K562 (cell line): ENCODE results near the gene RPP25. TPM values are rescaled to one million over a fixed set of nuclear protein-coding genes. Genes with fewer than 3 reads are reported as not detected.
A peak's percentile ranks its signal among the peaks of the same experiment; 100 is the strongest.

Experiments used
- CBX5 ChIP-seq: IDR thresholded peaks from 2 replicates; pipeline ENCODE4 v1.6.1; 2014; ENCODE audit warnings: low read depth, borderline replicate concordance
- CHD4 ChIP-seq: fragments of 200-600 bp; sonication (generic); IDR thresholded peaks from 3 replicates; pipeline ENCODE4 v1.6.1; 2012; ENCODE audit warnings: low read depth, mild to moderate bottlenecking, mixed read lengths, low read length, inconsistent platforms; ENCODE audit not compliant: insufficient read depth, insufficient replicate concordance, poor library complexity, severe bottlenecking
- CREB1 ChIP-seq, 2 experiments: sonication (generic) in 1 of 2; formaldehyde crosslinking in 1 of 2; IDR thresholded peaks; 2 replicates each; pipeline versions ENCODE4 v1.6.1 to v1.8.0; 2012 to 2022; ENCODE audit warnings: inconsistent platforms in 1 of 2, mild to moderate bottlenecking in 1 of 2, missing genetic modification reagents in 1 of 2, moderate library complexity in 1 of 2
- ELF2 ChIP-seq: fragments of 250-450 bp; sonication (Bioruptor Pico); IDR thresholded peaks from 2 replicates; pipeline ENCODE4 v1.5.0; 2021; ENCODE audit warnings: mild to moderate bottlenecking
- GABPB2 ChIP-seq: fragments of 250-450 bp; sonication (Bioruptor Pico); conservative IDR thresholded peaks from 2 replicates; pipeline ENCODE4 v1.5.1; 2021; ENCODE audit warnings: mild to moderate bottlenecking
- JUNB ChIP-seq: fragments of 450-650 bp; formaldehyde crosslinking; conservative IDR thresholded peaks from 2 replicates; pipeline ENCODE4 v1.4.0; 2020; ENCODE audit warnings: mild to moderate bottlenecking
- KAT7 ChIP-seq: sonication (generic); formaldehyde crosslinking; IDR thresholded peaks from 2 replicates; pipeline ENCODE4 v1.8.0; 2022; ENCODE audit warnings: missing genetic modification reagents, mild to moderate bottlenecking, borderline replicate concordance
- KDM4B ChIP-seq, 2 experiments: fragments of 450-650 bp in 1 of 2; sonication (generic) in 1 of 2; IDR thresholded peaks; 2 replicates each; pipeline ENCODE4 v1.6.1; 2016 to 2017; ENCODE audit warnings: borderline replicate concordance in 2 of 2, antibody characterized with exemption in 1 of 2, low read depth in 1 of 2, mild to moderate bottlenecking in 1 of 2
- NFE2 ChIP-seq: IDR thresholded peaks from 2 replicates; pipeline ENCODE4 v1.6.1; 2014; ENCODE audit warnings: antibody characterized with exemption, low read depth
- PHB2 ChIP-seq: fragments of 450-650 bp; IDR thresholded peaks from 2 replicates; pipeline ENCODE4 v1.6.1; 2017; ENCODE audit warnings: low read depth
- POLR2A ChIP-seq: fragments of 450-650 bp; conservative IDR thresholded peaks from 2 replicates; pipeline ENCODE4 v1.6.1; 2016
- PYGO2 ChIP-seq: fragments of 450-650 bp; IDR thresholded peaks from 2 replicates; pipeline ENCODE4 v1.6.1; 2016; ENCODE audit warnings: mild to moderate bottlenecking, missing genetic modification characterization, moderate library complexity, missing compliant biosample characterization
- TAF1 ChIP-seq: IDR thresholded peaks from 2 replicates; pipeline ENCODE4 v1.6.1; 2011; ENCODE audit warnings: mild to moderate bottlenecking, low read length, moderate library complexity; ENCODE audit not compliant: insufficient read depth, control insufficient read depth, severe bottlenecking; ENCODE audit errors: extremely low read depth
- TCFL5 ChIP-seq: fragments of 250-450 bp; sonication (Bioruptor Pico); conservative IDR thresholded peaks from 2 replicates; pipeline ENCODE4 v1.6.1; 2021; ENCODE audit warnings: mild to moderate bottlenecking, moderate library complexity, matching md5 sums
- WHSC1 ChIP-seq: IDR thresholded peaks from one replicate; pipeline ENCODE4 v1.6.1; 2012; ENCODE audit warnings: low read length, control low read depth, inconsistent platforms
- ZNF133 ChIP-seq: fragments of 250-450 bp; sonication (Bioruptor Pico); IDR thresholded peaks from 2 replicates; pipeline ENCODE4 v1.4.0; 2020; ENCODE audit warnings: mild to moderate bottlenecking
- ZNF165 ChIP-seq: fragments of 250-450 bp; sonication (Bioruptor Pico); IDR thresholded peaks from 2 replicates; pipeline ENCODE4 v1.4.0; 2020; ENCODE audit warnings: borderline replicate concordance
- ZNF224 ChIP-seq: sonication (generic); formaldehyde crosslinking; IDR thresholded peaks from 2 replicates; pipeline ENCODE4 v1.8.0; 2022; ENCODE audit warnings: mild to moderate bottlenecking, missing genetic modification reagents
- ZNF24 ChIP-seq: fragments of 450-650 bp; IDR thresholded peaks from 2 replicates; pipeline ENCODE4 v1.6.1; 2016
- ZNF282 ChIP-seq: sonication (generic); formaldehyde crosslinking; IDR thresholded peaks from 2 replicates; pipeline ENCODE4 v1.8.1; 2023; ENCODE audit warnings: missing genetic modification reagents
- ZNF407 ChIP-seq: fragments of 450-650 bp; IDR thresholded peaks from 2 replicates; pipeline ENCODE4 v1.6.1; 2016; ENCODE audit warnings: low read depth
- ZNF830 ChIP-seq: fragments of 250-450 bp; sonication (Bioruptor Pico); IDR thresholded peaks from 2 replicates; pipeline ENCODE4 v1.5.0; 2021; ENCODE audit warnings: mild to moderate bottlenecking
- polyA plus RNA-seq, 8 experiments: library from polyadenylated mRNA; depleted of rRNA in 4 of 8; stranded (reverse) in 5 of 8; unstranded in 3 of 8; fragments of >200 nt; fragmentation: Nextera tagmentation in 2 of 8; fragmentation: Illumina TruSeq in 1 of 8; extraction: Ambion mirVana in 2 of 8; extraction: Trizol in 1 of 8; gene quantifications; 2 replicates each; pipeline versions ENCODE4 v1.2.1 to v1.2.3, GENCODE V29; 2011 to 2014; ENCODE audit warnings: inconsistent platforms in 1 of 8, missing spikeins in 1 of 8
- total RNA-seq, 7 experiments: library from RNA; depleted of rRNA in 6 of 7; stranded (reverse); fragments of >200 nt in 6 of 7; fragmentation: Illumina TruSeq in 2 of 7; extraction: Trizol in 2 of 7; gene quantifications; 2 replicates each; pipeline versions ENCODE4 v1.2.1 to v1.2.3, GENCODE V29; 2011 to 2021; ENCODE audit warnings: low replicate concordance in 1 of 7

RPP25 gene
- total and polyA plus RNA-seq, 9 of the 15 experiments (the other 6 are each of a cell fraction or from before 2014, with no cell fraction given): 1.1 to 12.3 (median 5.6) TPM

- TF ChIP-seq ZNF830 (CRISPR knock-in tag): no peak
- TF ChIP-seq ZNF133 (CRISPR knock-in tag): no peak
- TF ChIP-seq TAF1: peak; percentile 86
- no peak for TF ChIP-seq PYGO2 (tag)
- TF ChIP-seq ZNF224 (CRISPR knock-in tag): no peak
- peak; percentile 92 for TF ChIP-seq ZNF407
- TF ChIP-seq ZNF165 (CRISPR knock-in tag): no peak
- TF ChIP-seq ELF2 (CRISPR knock-in tag): peak; percentile 14; the same call in 1 of the 2 replicates
- TF ChIP-seq NFE2: no peak
- TF ChIP-seq ZNF282 (CRISPR knock-in tag): 0 out of 2 replicates have a peak, but pooled peaks have one; percentile 64
- TF ChIP-seq CREB1 (IDR thresholded peaks at IDR 0.05): peak; percentile 95
- TF ChIP-seq CREB1 (CRISPR knock-in tag; IDR thresholded peaks at IDR 0.05): peak; percentile 94
- no peak for TF ChIP-seq WHSC1
- peak; percentile 96; the same call in 1 of the 2 replicates for TF ChIP-seq KAT7 (CRISPR knock-in tag)
- TF ChIP-seq KDM4B (IDR thresholded peaks at IDR 0.05; ENCODE audit: borderline replicate concordance in 2 of 2, low read depth in 1 of 2): peak in 1 of 2 experiments; percentile 54; a peak in 1 of 4 replicates
- TF ChIP-seq ZNF24: peak; percentile 30; the same call in 1 of the 2 replicates
- TF ChIP-seq JUNB: no peak
- TF ChIP-seq POLR2A: peak; percentile 95
- TF ChIP-seq CHD4: no peak
- no peak for TF ChIP-seq GABPB2
- no peak for TF ChIP-seq TCFL5
- no peak for TF ChIP-seq PHB2
- TF ChIP-seq CBX5: no peak
Measured at GRCh38 chr15:74937590-74938371, 18.8 kb downstream of the RPP25 start, which contains the start of gene COX5A (continued).
